ENCODE data around the gene GRAMD1B.

The GRAMD1B gene

DNA sequence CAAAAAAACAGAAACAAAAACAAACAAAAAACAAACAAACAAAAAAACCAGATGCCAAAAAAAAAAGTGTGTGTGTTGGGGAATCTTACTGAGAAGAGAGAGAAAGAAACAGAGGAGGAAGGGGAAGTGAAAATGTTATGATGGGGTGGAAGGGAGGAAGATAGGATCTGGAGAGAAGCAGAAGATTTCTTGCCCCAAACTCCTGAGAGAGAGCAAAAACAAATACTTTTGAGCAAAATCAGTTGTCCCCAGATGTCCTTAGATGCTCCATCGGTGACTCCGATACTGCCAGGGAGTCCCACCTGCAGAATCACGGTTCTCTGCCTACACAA is 19.9 kb upstream of the GRAMD1B start:
- DNase-seq (ENCODE audit: low read depth), result no peak
- no peak for TF ChIP-seq CTCF (IDR thresholded peaks at IDR 0.05; ENCODE audit: low read depth, low read length, missing control alignments)
- no peak overlapping the region for H3K4me3 ChIP-seq (ENCODE audit: low read depth, low read length)

DNA sequence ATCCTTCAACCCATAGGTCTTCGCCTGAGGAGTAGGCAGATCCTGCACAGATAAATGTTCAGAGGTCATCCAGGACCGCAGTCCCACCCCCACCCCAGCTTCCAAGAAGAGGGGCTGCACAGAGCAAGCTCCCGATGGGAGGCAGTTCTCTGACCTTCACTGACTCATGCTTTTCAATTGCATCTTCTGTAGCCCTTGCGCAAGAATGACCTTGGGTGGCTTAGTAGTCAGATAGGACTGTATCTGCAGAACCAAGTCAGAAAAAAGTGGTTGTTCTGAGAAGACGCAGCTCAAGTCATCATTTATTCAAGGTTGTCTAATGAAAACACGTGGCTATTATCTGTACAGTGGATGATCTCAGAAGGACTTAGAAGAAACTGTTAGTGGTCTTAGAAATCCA is 16.4 kb upstream of the GRAMD1B start:
- no peak for TF ChIP-seq CTCF (IDR thresholded peaks at IDR 0.05; ENCODE audit: low read depth, low read length, missing control alignments)
- H3K4me3 ChIP-seq (ENCODE audit: low read depth, low read length), result no peak overlapping the region
- no peak for DNase-seq (ENCODE audit: low read depth)

DNA sequence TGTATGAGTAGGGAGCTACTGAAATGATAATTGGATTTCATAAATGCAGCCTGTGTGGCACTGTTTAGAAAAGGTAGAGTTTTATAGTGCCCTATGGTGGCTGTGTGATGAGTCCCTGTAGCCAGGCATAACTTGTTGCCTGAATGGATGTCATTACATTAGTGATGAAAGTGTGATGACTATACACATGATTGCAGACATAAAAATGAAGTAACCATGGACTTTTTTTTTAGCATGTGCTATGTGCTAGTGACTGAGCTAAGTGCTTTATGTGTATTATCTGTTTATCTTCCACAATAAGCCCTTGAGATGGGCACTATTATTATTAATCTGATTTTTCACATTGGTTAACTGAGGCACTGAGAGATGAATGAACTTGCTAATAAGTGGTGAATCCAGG is 13.5 kb upstream of the GRAMD1B start:
- no peak overlapping the region for H3K4me3 ChIP-seq (ENCODE audit: low read depth, low read length)
- TF ChIP-seq CTCF (IDR thresholded peaks at IDR 0.05; ENCODE audit: low read depth, low read length, missing control alignments), result no peak

DNA sequence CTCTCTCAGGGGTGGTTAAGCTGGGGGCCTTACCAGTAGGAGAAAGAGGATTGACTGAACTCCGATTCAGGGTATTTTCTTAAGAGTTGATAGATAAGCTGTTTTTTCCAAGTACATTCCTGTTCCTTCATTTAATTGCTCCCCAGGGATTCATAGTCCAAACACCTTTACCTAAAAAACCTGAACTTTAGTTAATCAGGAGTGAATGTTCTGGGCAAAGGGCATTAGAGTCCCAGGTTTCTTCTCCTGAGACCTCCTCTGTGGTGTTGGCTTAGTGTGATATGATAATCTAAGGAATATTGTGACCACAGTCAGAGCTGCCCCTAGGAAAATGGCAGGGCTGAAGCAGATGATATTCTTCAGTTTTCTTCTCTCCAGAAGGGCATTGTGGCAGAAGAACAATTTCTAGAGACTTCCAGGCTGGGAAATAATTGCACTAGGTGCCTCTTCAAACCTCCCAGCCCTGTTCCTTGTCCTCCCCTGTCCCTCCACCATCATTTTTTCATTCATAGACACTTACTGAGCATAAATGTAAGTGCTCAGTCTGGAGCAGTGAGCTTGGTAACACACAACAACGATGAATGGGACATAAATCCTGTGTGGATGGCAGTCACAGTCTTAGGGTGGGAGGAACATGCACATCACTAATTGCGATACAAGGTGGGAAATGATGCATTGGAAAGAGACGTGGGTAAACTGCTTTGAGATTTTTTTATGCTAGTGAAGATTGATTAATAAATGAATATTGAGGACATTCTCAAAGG is 11.5 kb upstream of the GRAMD1B start:
- TF ChIP-seq CTCF (IDR thresholded peaks at IDR 0.05; ENCODE audit: low read depth, low read length, missing control alignments), result no peak

More for the DNA sequence above, 13.5 kb upstream of the GRAMD1B start:
- DNase-seq (ENCODE audit: low read depth), result no peak

DNA sequence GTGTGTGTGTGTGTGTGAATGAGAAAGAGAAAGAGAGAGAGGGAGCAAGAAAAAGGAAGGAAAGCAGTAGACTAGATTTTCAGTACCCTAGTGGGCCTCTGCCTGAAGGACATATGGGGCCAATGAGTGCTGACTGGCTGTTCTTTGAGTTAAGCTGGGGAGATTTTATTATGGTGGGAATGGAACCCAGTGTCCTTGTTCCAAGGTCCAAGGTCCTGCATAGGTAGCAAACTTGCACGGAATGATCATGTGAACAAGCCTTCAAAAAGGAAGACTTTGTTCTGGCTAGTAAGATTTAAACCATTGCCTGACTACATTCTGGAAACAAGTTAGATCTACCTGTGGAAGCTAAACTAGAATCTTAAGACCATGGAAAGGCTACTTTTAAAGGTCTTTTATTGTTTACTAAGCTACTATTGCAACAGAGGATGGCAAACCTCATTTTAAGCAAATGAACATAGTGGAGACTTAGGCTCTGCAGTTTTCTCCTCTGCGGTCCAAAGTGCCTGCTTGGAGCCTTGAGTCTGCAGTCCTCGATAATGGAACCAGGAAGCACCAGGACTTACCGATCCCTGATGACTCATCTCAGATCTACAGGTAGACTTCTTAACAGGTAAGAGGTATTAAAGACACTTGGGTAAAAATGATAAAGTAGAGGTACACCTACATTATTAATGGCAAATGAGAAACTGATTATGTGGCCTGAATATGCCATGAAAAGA is 10.2 kb upstream of the GRAMD1B start:
- DNase-seq (ENCODE audit: low read depth), result no peak
- no peak for TF ChIP-seq CTCF (IDR thresholded peaks at IDR 0.05; ENCODE audit: low read depth, low read length, missing control alignments)
- no peak overlapping the region for H3K4me3 ChIP-seq (ENCODE audit: low read depth, low read length)

More for the DNA sequence above, 11.5 kb upstream of the GRAMD1B start:
- DNase-seq (ENCODE audit: low read depth), result no peak
- H3K4me3 ChIP-seq (ENCODE audit: low read depth, low read length), result no peak overlapping the region

- no peak for DNase-seq (ENCODE audit: low read depth)
- TF ChIP-seq CTCF (IDR thresholded peaks at IDR 0.05; ENCODE audit: low read depth, low read length, missing control alignments), result no peak
- no peak overlapping the region for H3K4me3 ChIP-seq (ENCODE audit: low read depth, low read length)
These were observed 8.5 kb upstream of the GRAMD1B start for GRCh38 chr11:123421589-123421988.
